AG20443 (cell line): ENCODE data around the gene MLLT1.
A peak's percentile ranks its signal among the peaks of the same experiment; 100 is the strongest.
"Not testable (repeated sequence)": the region's sequence is repeated elsewhere in the genome, so short reads cannot be mapped to it uniquely, and the experiment has no call there.

Experiments used
- DNase-seq: peaks from one replicate; pipeline ENCODE4 v3.0.0; 2012; ENCODE audit warnings: low spot score, mixed read lengths

The MLLT1 gene, protein sequence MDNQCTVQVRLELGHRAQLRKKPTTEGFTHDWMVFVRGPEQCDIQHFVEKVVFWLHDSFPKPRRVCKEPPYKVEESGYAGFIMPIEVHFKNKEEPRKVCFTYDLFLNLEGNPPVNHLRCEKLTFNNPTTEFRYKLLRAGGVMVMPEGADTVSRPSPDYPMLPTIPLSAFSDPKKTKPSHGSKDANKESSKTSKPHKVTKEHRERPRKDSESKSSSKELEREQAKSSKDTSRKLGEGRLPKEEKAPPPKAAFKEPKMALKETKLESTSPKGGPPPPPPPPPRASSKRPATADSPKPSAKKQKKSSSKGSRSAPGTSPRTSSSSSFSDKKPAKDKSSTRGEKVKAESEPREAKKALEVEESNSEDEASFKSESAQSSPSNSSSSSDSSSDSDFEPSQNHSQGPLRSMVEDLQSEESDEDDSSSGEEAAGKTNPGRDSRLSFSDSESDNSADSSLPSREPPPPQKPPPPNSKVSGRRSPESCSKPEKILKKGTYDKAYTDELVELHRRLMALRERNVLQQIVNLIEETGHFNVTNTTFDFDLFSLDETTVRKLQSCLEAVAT

DNA sequence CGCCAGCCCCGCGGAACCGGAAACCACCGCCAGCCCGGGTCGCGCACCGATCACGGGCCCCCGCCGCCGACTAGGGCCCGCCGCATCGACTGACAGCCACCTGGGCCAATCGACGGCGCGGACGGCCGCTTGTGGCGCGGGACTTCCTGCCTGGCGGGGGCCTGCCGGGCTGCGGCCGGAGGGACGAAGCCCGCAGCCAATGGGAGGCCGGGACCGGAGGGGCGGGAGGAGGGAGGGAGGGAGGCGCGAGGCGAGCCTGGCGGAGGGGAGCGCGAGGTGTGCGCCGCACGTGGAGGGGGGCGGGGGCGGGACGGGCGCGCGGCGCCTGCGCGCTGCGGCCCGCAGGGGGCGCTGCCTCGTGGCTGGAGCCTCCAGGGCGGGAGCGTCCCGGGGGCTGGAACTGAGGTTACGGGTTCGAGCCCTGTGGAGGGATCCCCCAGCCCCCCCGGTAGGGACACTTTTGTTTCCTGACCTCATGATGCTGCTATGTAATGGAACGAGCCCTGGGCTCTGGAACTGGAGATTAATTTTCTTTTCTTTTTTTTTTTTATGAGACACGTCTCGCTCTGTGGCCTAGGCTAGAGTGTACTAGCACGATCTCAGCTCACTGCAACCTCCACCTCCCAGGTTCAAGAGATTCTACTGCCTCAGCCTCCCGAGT lies at the start of gene MLLT1:
MLLT1 (minus strand) TSS at position 45 of the 661 bp plus-strand sequence. CDS start 191 bp downstream, outside the sequence.
- peak; percentile 100 for DNase-seq

- DNase-seq: no peak
Observed at GRCh38 chr19:6326815-6327214, 47.0 kb upstream of the MLLT1 start.

DNA sequence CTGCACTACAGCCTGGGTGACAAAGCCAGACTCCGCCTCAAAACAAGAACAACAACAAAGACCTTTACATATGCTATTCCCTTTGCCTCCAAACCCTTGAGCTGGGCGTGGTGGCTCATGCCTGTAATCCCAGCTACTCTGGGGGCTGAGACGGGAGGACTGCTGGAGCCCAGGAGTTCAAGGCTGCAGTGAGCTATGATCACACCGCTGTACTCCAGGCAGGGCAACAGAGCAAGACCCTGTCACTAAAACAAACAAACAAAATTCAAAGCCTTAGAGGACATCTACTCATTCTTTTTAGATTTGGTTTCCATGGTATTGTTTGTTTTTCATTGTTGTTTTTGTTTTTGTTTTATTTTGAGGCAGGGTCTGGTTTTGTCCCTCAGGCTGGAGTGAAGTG lies 45.8 kb upstream of the MLLT1 start:
- DNase-seq: no peak

- DNase-seq: no peak
Observed at GRCh38 chr19:6324757-6325156, 45.0 kb upstream of the MLLT1 start.

- no peak for DNase-seq
Observed at GRCh38 chr19:6322284-6322683, 42.5 kb upstream of the MLLT1 start.

DNA sequence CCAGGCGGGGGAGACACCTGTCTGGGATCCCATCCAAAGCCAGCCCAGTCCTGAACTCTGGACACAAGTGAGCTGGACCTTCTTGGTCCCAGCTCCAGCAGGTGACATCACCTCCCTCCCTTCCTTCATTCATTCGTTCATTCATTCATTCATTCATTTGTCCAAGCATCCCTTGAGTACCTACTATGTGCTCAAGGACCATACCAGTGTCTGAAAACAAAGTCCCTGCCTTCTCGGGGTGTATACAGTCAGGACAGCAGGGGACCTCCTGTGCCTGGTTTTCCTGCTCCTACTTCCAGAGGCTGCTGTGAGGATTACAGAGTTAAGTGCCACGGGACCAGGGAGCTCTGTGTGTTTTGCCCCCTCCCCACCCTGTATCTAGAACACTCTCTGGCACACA lies 39.6 kb upstream of the MLLT1 start:
- no peak for DNase-seq

DNA sequence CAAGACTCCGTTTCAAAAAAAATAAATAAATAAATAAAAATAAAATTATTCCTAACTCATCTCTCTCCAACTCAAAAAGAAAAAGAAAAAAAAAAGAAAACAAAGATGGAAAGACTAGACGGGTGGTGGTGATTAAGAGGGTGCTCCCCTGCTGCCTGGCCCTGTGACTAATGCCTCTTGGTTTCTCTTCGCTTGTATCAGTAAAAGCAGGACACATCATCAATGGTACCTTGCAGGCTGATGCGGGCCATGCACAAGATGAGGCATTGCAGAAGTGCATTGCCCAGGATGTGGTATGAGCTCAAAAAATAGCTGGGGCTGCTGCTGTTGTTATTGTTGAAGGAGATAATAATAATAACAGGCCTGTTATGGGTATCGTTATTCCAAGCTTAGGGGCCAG lies 39.0 kb upstream of the MLLT1 start:
- DNase-seq: peak; percentile 44

DNA sequence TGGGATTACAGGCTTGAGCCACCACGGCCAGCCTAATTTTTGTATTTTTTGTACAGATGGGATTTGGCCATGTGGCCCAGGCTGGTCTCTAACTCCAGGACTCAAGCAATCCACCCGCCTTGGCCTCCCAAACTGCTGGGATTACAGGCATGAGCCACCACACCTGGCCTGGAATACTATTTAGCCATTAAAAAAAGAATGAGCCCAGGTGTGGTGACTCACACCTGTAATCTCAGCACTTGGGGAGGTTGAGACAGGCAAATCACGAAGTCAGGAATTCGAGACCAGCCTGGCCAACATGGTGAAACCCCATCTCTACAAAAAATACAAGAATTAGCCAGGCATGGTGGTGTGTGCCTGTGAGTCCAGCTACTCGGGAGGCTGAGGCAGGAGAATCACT lies 35.9 kb upstream of the MLLT1 start:
- not testable (repeated sequence) for DNase-seq

DNA sequence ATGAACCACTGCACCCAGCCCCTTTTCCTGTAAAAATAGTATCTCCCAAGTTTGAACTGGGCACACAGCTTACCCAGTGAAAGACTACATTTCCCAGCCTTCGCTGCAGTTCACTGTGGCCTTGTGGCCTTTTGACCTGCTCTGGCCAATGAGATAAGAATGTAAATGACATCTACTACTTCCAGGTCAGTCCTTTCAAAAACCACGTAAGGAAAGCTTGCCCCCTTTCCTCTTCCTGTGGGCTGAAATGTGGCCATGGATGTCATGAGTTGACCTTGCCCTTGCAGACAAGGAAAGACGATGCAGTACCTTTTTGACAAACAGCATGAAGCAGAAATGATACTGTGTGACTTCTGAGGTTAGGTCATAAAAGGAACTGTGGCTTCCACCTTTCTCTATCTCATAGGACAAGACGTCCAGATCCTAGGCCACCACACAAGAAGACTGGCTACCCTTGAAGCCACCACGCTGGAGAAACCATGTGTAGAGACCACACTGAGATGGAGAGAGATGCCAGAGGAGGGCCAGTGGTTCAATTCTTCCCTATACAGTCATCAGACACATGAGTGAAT lies 33.7 kb upstream of the MLLT1 start:
- no peak for DNase-seq

GRCh38 chr19:6312018-6312417 lies 32.2 kb upstream of the MLLT1 start:
- peak; percentile 18 for DNase-seq

GRCh38 chr19:6298413-6298812 lies 18.6 kb upstream of the MLLT1 start:
- DNase-seq: no peak

- no peak for DNase-seq
Observed at GRCh38 chr19:6297202-6297601, 17.4 kb upstream of the MLLT1 start.

GRCh38 chr19:6292006-6292405 lies 12.2 kb upstream of the MLLT1 start:
- DNase-seq: no peak

- DNase-seq: no peak
Observed at GRCh38 chr19:6288737-6289136, 9.0 kb upstream of the MLLT1 start.

DNA sequence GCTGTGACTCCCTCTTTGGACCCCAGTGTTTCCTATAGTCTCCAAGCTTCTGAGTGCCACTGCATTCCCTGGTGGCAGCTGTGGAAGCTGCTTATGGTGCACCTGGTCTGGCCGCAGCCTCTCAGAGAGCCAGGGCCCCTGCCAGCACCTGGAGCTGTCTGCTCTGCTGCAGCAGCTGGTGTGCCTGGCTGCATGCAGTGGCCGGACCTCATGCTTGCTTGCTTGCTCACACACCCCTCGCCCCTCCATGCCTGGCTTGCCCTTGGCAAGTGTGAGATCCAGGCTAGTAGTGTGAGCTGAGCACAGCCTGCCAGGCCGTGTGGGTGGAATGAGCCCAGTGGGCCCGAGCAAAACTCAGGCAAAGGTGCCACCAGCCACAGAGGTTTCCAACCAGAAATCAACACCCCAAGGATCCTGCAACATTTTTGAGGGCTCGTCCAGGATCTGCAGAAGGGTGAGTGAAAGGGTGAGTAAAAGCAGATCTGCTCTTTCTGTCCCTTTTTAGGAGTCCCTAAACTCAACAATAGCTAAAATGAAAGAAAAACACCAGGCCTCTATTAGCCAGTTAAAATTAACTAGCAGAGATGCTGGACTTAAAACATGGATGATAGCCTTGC lies 7.6 kb upstream of the MLLT1 start:
- DNase-seq: no peak

DNA sequence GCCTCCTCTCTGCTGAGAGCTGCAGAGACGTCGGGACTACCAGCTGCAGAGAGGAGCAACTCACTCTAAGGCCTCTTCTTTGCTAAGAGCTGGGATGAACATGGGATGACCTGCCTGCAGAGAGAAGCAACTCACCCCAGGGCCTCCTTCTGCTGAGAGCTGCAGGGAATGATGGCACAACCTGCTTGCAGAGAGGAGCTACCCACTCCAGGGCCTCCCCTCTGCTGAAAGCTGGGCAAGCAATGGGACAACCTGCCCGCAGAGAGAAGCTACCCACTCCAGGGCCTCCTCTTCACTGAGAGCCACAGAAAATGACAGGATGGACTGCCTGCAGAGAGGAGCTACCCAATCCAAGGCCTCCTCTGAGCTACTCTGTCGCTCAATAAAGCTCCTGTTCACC lies 6.9 kb upstream of the MLLT1 start:
- no peak for DNase-seq

DNA sequence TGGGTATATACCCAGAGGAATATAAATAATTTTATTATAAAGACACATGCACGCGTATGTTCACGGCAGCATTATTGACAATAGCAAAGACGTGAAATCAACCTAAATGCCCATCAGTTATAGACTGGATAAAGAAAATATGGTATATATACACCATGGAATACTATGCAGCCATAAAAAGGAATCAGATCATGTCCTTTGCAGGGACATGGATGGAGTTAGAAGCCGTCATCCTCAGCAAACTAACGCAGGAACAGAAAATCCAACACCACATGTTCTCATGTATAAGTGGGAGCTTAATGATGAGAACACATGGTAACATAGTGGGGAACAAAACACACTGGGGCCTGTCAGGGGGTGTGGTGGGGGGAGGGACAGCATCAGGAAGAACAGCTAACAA lies 2.6 kb upstream of the MLLT1 start:
- not testable (repeated sequence) for DNase-seq

- DNase-seq: no peak
Observed at GRCh38 chr19:6279620-6279930, 200 bp downstream of the MLLT1 start.

GRCh38 chr19:6278740-6279619 lies 795 bp downstream of the MLLT1 start:
- no peak for DNase-seq

DNA sequence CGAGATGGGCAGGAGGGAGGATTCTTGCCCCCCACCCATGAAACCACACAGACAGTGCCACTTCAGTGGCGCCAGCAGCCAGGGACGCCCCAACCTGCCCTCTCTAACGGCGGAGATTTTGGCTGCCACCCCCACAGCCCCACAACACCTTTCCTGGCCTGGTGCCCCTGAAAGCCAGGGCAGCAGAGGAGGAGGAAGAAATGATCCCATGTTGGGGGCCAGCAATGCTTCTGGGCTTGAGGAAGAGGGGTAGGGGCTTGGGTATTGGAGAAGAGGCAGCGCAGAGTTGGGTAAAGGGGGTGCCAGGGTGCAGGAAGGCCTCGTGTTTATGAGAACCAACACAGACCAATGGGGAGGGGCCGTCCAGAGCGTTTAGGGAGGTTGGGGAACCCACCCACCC lies 1.7 kb downstream of the MLLT1 start:
- no peak for DNase-seq

GRCh38 chr19:6276447-6276846 lies 3.3 kb downstream of the MLLT1 start:
- peak; percentile 80 for DNase-seq
